HEK293 (cell line): ENCODE results near the gene MBLAC1.
A peak's percentile ranks its signal among the peaks of the same experiment; 100 is the strongest.

ENCODE experiments used
- CTCF ChIA-PET: fragments of 350-600 bp; formaldehyde crosslinking; extraction: SDS; loops from one replicate; lab custom pipeline; 2021; ENCODE audit warnings: antibody characterized with exemption; lab: Yijun Ruan, JAX
- POLR2A ChIA-PET: fragments of 300-600 bp; formaldehyde crosslinking; extraction: SDS; loops from one replicate; lab custom pipeline; 2020; ENCODE audit warnings: antibody characterized with exemption, inconsistent platforms; lab: Yijun Ruan, JAX
- H3K27ac ChIP-seq: fragments of 200-500 bp; sonication (Bioruptor generic); 2 replicates; pipeline ENCODE4 v1.5.1; 2014; ENCODE audit warnings: low read depth, low read length, control low read depth, inconsistent platforms; ENCODE audit errors: extremely low read depth
- H3K36me3 ChIP-seq, 2 experiments: fragments of 200-500 bp in 1 of 2; sonication (Bioruptor generic) in 1 of 2; 1 replicate in 1 of 2; 2 replicates in 1 of 2; pipeline ENCODE4 v1.5.1; 2014 to 2017; ENCODE audit warnings: inconsistent platforms in 2 of 2, low read length in 2 of 2; ENCODE audit not compliant: control insufficient read depth in 2 of 2, insufficient read depth in 1 of 2
- H3K4me1 ChIP-seq: fragments of 200-500 bp; sonication (Bioruptor generic); 2 replicates; pipeline ENCODE4 v1.5.1; 2014; ENCODE audit warnings: mild to moderate bottlenecking, low read length, inconsistent platforms; ENCODE audit not compliant: control insufficient read depth, insufficient read depth
- H3K4me3 ChIP-seq: 2 replicates; pipeline ENCODE4 v1.5.1; 2011; ENCODE audit warnings: low read depth, mild to moderate bottlenecking, control low read depth, low read length, moderate library complexity
- H3K9me3 ChIP-seq: fragments of 200-500 bp; sonication (Bioruptor generic); 2 replicates; pipeline ENCODE4 v1.5.1; 2014; ENCODE audit warnings: low read depth, low read length, inconsistent platforms; ENCODE audit not compliant: control insufficient read depth, insufficient read depth
- GFI1B ChIP-seq: fragments of 450-650 bp; formaldehyde crosslinking; IDR thresholded peaks from 2 replicates; pipeline ENCODE4 v1.5.1; 2016; ENCODE audit warnings: missing biosample characterization, missing genetic modification characterization
- MYNN ChIP-seq: fragments of 450-650 bp; formaldehyde crosslinking; IDR thresholded peaks from 2 replicates; pipeline ENCODE4 v1.5.1; 2016; ENCODE audit warnings: missing biosample characterization, missing genetic modification characterization, borderline replicate concordance
- PRDM1 ChIP-seq: fragments of 450-650 bp; formaldehyde crosslinking; IDR thresholded peaks from 2 replicates; pipeline ENCODE4; 2016; ENCODE audit warnings: missing biosample characterization, missing genetic modification characterization
- RBAK ChIP-seq: fragments of 450-650 bp; formaldehyde crosslinking; IDR thresholded peaks from 2 replicates; pipeline ENCODE4 v1.5.1; 2016; ENCODE audit warnings: missing biosample characterization, missing genetic modification characterization
- REPIN1 ChIP-seq: fragments of 450-650 bp; formaldehyde crosslinking; IDR thresholded peaks from 2 replicates; pipeline ENCODE4 v1.5.1; 2017; ENCODE audit warnings: missing biosample characterization, missing genetic modification characterization, low read depth
- SCRT1 ChIP-seq: fragments of 450-650 bp; formaldehyde crosslinking; IDR thresholded peaks from 2 replicates; pipeline ENCODE4 v1.5.1; 2016; ENCODE audit warnings: missing biosample characterization, missing genetic modification characterization, borderline replicate concordance
- SCRT2 ChIP-seq: fragments of 450-650 bp; formaldehyde crosslinking; IDR thresholded peaks from 2 replicates; pipeline ENCODE4 v1.5.1; 2016; ENCODE audit warnings: missing biosample characterization, missing genetic modification characterization
- ZBTB8A ChIP-seq: fragments of 450-650 bp; formaldehyde crosslinking; IDR thresholded peaks from 2 replicates; pipeline ENCODE4 v1.5.1; 2016; ENCODE audit warnings: missing biosample characterization, missing genetic modification characterization
- ZNF112 ChIP-seq: fragments of 450-650 bp; formaldehyde crosslinking; IDR thresholded peaks from 2 replicates; pipeline ENCODE4 v1.5.0; 2017; ENCODE audit warnings: missing biosample characterization, missing genetic modification characterization
- ZNF140 ChIP-seq: fragments of 450-650 bp; formaldehyde crosslinking; IDR thresholded peaks from 2 replicates; pipeline ENCODE4 v1.5.1; 2016; ENCODE audit warnings: missing biosample characterization, missing genetic modification characterization
- ZNF248 ChIP-seq: fragments of 450-650 bp; formaldehyde crosslinking; IDR thresholded peaks from 2 replicates; pipeline ENCODE4 v1.5.1; 2017; ENCODE audit warnings: missing biosample characterization, missing genetic modification characterization
- ZNF266 ChIP-seq: fragments of 450-650 bp; formaldehyde crosslinking; IDR thresholded peaks from 2 replicates; pipeline ENCODE4 v1.5.1; 2016; ENCODE audit warnings: missing biosample characterization, missing genetic modification characterization, low read depth
- ZNF366 ChIP-seq: fragments of 450-650 bp; formaldehyde crosslinking; conservative IDR thresholded peaks from 2 replicates; pipeline ENCODE4 v1.5.1; 2016; ENCODE audit warnings: missing biosample characterization, missing genetic modification characterization
- ZNF37A ChIP-seq: fragments of 450-650 bp; IDR thresholded peaks from 2 replicates; pipeline ENCODE4 v1.5.1; 2018; ENCODE audit warnings: missing biosample characterization, missing genetic modification characterization
- ZNF404 ChIP-seq: fragments of 450-650 bp; formaldehyde crosslinking; IDR thresholded peaks from 2 replicates; pipeline ENCODE4 v1.5.1; 2017; ENCODE audit warnings: missing biosample characterization, missing genetic modification characterization
- ZNF521 ChIP-seq: fragments of 450-650 bp; formaldehyde crosslinking; IDR thresholded peaks from 2 replicates; pipeline ENCODE4 v1.5.1; 2017; ENCODE audit warnings: missing biosample characterization, mild to moderate bottlenecking, missing genetic modification characterization
- ZNF558 ChIP-seq: fragments of 450-650 bp; formaldehyde crosslinking; IDR thresholded peaks from 2 replicates; pipeline ENCODE4 v1.5.1; 2016; ENCODE audit warnings: missing biosample characterization, missing genetic modification characterization
- ZNF596 ChIP-seq: fragments of 450-650 bp; IDR thresholded peaks from 2 replicates; pipeline ENCODE4 v1.5.0; 2018; ENCODE audit warnings: missing biosample characterization, mild to moderate bottlenecking, missing genetic modification characterization, moderate library complexity
- ZNF610 ChIP-seq: fragments of 450-650 bp; formaldehyde crosslinking; IDR thresholded peaks from 2 replicates; pipeline ENCODE4 v1.5.1; 2016; ENCODE audit warnings: missing biosample characterization, missing genetic modification characterization, borderline replicate concordance
- ZNF626 ChIP-seq: fragments of 450-650 bp; sonication (Bioruptor Pico); formaldehyde crosslinking; IDR thresholded peaks from 2 replicates; pipeline ENCODE4 v1.5.1; 2018; ENCODE audit warnings: missing biosample characterization, missing genetic modification characterization, inconsistent platforms
- ZNF629 ChIP-seq: fragments of 450-650 bp; formaldehyde crosslinking; IDR thresholded peaks from 2 replicates; pipeline ENCODE4 v1.5.1; 2017; ENCODE audit warnings: missing biosample characterization, missing genetic modification characterization
- ZNF76 ChIP-seq: fragments of 450-650 bp; formaldehyde crosslinking; IDR thresholded peaks from 2 replicates; pipeline ENCODE4; 2016; ENCODE audit warnings: low read depth, missing biosample characterization, missing genetic modification characterization, borderline replicate concordance
- ZNF785 ChIP-seq: fragments of 450-650 bp; formaldehyde crosslinking; IDR thresholded peaks from 2 replicates; pipeline ENCODE4 v1.5.1; 2016; ENCODE audit warnings: missing biosample characterization, missing genetic modification characterization
- ZXDB ChIP-seq: fragments of 450-650 bp; formaldehyde crosslinking; IDR thresholded peaks from 2 replicates; pipeline ENCODE4 v1.5.1; 2016; ENCODE audit warnings: missing biosample characterization, missing genetic modification characterization
- TF ChIP-seq, protein P1 (sequence below): fragments of 450-650 bp; formaldehyde crosslinking; IDR thresholded peaks from 2 replicates; pipeline ENCODE4 v1.5.1; 2016; ENCODE audit warnings: missing biosample characterization, missing genetic modification characterization
- TF ChIP-seq, protein P2 (sequence below): fragments of 450-650 bp; formaldehyde crosslinking; IDR thresholded peaks from 2 replicates; pipeline ENCODE4 v1.5.1; 2016; ENCODE audit warnings: missing biosample characterization, missing genetic modification characterization, borderline replicate concordance
- TF ChIP-seq, protein P3 (sequence below): fragments of 450-650 bp; formaldehyde crosslinking; IDR thresholded peaks from 2 replicates; pipeline ENCODE4 v1.5.1; 2016; ENCODE audit warnings: missing biosample characterization, missing genetic modification characterization
- TF ChIP-seq, protein P4 (sequence below): fragments of 450-650 bp; formaldehyde crosslinking; IDR thresholded peaks from 2 replicates; pipeline ENCODE4 v1.5.1; 2016; ENCODE audit warnings: missing biosample characterization, missing genetic modification characterization, borderline replicate concordance

Gene MBLAC1

DNA sequence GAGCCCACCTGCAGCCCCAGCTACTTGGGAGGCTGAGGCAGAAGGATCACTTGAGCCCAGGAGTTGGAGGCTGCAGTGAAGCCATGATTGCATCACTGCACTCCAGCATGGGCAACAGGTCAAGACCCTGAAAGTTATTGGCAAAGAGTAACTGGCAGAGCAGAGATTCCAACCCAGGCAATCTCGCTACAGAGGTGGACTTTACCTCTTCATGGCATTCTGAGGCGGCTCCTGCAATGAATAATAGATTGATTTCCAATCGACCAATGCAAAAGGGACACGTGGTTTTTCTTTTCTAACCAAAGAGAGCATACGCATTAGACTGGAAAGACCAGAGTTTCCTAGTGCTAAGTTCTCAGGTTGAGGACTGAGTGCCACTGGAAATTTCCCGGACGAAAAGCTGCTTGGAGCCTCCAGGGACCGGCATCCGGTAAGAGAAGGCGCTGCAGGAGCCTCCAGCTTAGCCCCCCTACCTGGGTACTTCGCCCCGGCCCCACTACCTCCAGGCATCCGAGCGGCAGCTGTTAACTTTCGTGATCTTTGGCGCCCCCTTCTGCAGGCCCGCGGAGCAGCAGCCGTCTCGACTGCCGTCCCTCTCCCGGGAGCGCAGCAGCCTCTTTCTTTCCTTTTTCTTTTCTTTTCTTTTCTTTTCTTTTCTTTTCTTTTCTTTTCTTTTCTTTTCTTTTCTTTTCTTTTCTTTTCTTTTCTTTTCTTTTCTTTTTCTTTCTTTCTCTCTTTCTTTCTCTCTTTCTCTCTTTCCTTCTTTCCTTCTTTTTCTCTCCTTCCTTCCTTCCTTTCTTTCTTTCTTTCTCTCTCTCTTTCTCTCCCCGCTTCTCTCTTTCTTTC is 4.1 kb downstream of the MBLAC1 start:
- no peak overlapping the region for H3K27ac ChIP-seq
- H3K4me1 ChIP-seq = no peaks in the 10 kb centered on the region; the same call in 1 of the 2 replicates
- H3K36me3 ChIP-seq = no peaks in the 10 kb centered on the region
- H3K9me3 ChIP-seq = no peaks in the 10 kb centered on the region
- POLR2A ChIA-PET = interaction anchor here (0.6 to 3.7 kb wide), 5 partner anchors 12 to 136 kb away, joined by 3 to 31 read pairs (median 4); partner anchors contain the start of genes AP4M1, LAMTOR4 and MCM7
- CTCF ChIA-PET = interaction anchor here (0.5 to 8.7 kb wide), 26 partner anchors 9 to 277 kb away, joined by 3 to 119 read pairs (median 4); no protein-coding TSS in a partner anchor
- H3K4me3 ChIP-seq = no peak overlapping the region
- TF ChIP-seq ZNF37A (tag by site-specific recombination) = no peak
- TF ChIP-seq ZBTB8A (tag by site-specific recombination) = peak; percentile 29; the same call in 1 of the 2 replicates
- TF ChIP-seq ZNF140 (tag by site-specific recombination) = no peak
- TF ChIP-seq GFI1B (tag by site-specific recombination) = no peak
- no peak for TF ChIP-seq ZNF248 (tag by site-specific recombination)
- TF ChIP-seq ZNF404 (tag by site-specific recombination) = no peak
- no peak for TF ChIP-seq ZNF626 (tag by site-specific recombination)
- peak; percentile 33; the same call in 1 of the 2 replicates for TF ChIP-seq REPIN1 (tag by site-specific recombination)
- no peak for TF ChIP-seq ZNF76 (tag by site-specific recombination)
- TF ChIP-seq ZNF610 = peak; percentile 64; the same call in 1 of the 2 replicates
- TF ChIP-seq ZNF558 (tag by site-specific recombination) = no peak
- TF ChIP-seq, protein P1, sequence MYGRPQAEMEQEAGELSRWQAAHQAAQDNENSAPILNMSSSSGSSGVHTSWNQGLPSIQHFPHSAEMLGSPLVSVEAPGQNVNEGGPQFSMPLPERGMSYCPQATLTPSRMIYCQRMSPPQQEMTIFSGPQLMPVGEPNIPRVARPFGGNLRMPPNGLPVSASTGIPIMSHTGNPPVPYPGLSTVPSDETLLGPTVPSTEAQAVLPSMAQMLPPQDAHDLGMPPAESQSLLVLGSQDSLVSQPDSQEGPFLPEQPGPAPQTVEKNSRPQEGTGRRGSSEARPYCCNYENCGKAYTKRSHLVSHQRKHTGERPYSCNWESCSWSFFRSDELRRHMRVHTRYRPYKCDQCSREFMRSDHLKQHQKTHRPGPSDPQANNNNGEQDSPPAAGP (tag by site-specific recombination) = no peak
- TF ChIP-seq, protein P2, sequence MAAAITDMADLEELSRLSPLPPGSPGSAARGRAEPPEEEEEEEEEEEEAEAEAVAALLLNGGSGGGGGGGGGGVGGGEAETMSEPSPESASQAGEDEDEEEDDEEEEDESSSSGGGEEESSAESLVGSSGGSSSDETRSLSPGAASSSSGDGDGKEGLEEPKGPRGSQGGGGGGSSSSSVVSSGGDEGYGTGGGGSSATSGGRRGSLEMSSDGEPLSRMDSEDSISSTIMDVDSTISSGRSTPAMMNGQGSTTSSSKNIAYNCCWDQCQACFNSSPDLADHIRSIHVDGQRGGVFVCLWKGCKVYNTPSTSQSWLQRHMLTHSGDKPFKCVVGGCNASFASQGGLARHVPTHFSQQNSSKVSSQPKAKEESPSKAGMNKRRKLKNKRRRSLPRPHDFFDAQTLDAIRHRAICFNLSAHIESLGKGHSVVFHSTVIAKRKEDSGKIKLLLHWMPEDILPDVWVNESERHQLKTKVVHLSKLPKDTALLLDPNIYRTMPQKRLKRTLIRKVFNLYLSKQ (tag by site-specific recombination) = no peak
- peak; percentile 91 for TF ChIP-seq PRDM1 (tag by site-specific recombination)
- TF ChIP-seq, protein P3, sequence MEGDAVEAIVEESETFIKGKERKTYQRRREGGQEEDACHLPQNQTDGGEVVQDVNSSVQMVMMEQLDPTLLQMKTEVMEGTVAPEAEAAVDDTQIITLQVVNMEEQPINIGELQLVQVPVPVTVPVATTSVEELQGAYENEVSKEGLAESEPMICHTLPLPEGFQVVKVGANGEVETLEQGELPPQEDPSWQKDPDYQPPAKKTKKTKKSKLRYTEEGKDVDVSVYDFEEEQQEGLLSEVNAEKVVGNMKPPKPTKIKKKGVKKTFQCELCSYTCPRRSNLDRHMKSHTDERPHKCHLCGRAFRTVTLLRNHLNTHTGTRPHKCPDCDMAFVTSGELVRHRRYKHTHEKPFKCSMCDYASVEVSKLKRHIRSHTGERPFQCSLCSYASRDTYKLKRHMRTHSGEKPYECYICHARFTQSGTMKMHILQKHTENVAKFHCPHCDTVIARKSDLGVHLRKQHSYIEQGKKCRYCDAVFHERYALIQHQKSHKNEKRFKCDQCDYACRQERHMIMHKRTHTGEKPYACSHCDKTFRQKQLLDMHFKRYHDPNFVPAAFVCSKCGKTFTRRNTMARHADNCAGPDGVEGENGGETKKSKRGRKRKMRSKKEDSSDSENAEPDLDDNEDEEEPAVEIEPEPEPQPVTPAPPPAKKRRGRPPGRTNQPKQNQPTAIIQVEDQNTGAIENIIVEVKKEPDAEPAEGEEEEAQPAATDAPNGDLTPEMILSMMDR = peak; percentile 86
- no peak for TF ChIP-seq MYNN (tag by site-specific recombination)
- TF ChIP-seq ZNF366 (tag by site-specific recombination) = peak; percentile 99
- TF ChIP-seq, protein P4, sequence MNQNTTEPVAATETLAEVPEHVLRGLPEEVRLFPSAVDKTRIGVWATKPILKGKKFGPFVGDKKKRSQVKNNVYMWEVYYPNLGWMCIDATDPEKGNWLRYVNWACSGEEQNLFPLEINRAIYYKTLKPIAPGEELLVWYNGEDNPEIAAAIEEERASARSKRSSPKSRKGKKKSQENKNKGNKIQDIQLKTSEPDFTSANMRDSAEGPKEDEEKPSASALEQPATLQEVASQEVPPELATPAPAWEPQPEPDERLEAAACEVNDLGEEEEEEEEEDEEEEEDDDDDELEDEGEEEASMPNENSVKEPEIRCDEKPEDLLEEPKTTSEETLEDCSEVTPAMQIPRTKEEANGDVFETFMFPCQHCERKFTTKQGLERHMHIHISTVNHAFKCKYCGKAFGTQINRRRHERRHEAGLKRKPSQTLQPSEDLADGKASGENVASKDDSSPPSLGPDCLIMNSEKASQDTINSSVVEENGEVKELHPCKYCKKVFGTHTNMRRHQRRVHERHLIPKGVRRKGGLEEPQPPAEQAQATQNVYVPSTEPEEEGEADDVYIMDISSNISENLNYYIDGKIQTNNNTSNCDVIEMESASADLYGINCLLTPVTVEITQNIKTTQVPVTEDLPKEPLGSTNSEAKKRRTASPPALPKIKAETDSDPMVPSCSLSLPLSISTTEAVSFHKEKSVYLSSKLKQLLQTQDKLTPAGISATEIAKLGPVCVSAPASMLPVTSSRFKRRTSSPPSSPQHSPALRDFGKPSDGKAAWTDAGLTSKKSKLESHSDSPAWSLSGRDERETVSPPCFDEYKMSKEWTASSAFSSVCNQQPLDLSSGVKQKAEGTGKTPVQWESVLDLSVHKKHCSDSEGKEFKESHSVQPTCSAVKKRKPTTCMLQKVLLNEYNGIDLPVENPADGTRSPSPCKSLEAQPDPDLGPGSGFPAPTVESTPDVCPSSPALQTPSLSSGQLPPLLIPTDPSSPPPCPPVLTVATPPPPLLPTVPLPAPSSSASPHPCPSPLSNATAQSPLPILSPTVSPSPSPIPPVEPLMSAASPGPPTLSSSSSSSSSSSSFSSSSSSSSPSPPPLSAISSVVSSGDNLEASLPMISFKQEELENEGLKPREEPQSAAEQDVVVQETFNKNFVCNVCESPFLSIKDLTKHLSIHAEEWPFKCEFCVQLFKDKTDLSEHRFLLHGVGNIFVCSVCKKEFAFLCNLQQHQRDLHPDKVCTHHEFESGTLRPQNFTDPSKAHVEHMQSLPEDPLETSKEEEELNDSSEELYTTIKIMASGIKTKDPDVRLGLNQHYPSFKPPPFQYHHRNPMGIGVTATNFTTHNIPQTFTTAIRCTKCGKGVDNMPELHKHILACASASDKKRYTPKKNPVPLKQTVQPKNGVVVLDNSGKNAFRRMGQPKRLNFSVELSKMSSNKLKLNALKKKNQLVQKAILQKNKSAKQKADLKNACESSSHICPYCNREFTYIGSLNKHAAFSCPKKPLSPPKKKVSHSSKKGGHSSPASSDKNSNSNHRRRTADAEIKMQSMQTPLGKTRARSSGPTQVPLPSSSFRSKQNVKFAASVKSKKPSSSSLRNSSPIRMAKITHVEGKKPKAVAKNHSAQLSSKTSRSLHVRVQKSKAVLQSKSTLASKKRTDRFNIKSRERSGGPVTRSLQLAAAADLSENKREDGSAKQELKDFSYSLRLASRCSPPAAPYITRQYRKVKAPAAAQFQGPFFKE = no peak
- peak; percentile 98 for TF ChIP-seq SCRT2 (tag by site-specific recombination)
- no peak for TF ChIP-seq ZNF521 (tag by site-specific recombination)
- no peak for TF ChIP-seq RBAK (tag by site-specific recombination)
- no peak for TF ChIP-seq ZNF596 (tag by site-specific recombination)
- no peak for TF ChIP-seq ZNF266
- peak; percentile 5; the same call in 1 of the 2 replicates for TF ChIP-seq ZXDB (tag by site-specific recombination)
- no peak; the same call in 1 of the 2 replicates for TF ChIP-seq ZNF629 (tag by site-specific recombination)
- TF ChIP-seq ZNF785 (tag by site-specific recombination) = no peak
- TF ChIP-seq SCRT1 (tag by site-specific recombination) = peak; percentile 93
- TF ChIP-seq ZNF112 (tag by site-specific recombination) = no peak
